T-helper 22 cell (primary cell): Measurements from ENCODE around the gene KRTAP5-5.
"Not testable (repeated sequence)": the region's sequence is repeated elsewhere in the genome, so short reads cannot be mapped to it uniquely, and the experiment has no call there.

Source experiments
- DNase-seq: peaks from one replicate; pipeline ENCODE4 v3.0.0-alpha.2; 2020; ENCODE audit warnings: low read depth

KRTAP5-5 gene

GRCh38 chr11:1629326-1630185, at the start of gene KRTAP5-5:
Gene KRTAP5-5 (plus strand): TSS chr11:1629775. CDS start chr11:1629841, 66 bp downstream.
- DNase-seq, result no peak

GRCh38 chr11:1581976-1582375, 47.6 kb upstream of the KRTAP5-5 start:
- no peak for DNase-seq

GRCh38 chr11:1582909-1583308, 46.7 kb upstream of the KRTAP5-5 start:
- not testable (repeated sequence) for DNase-seq

- DNase-seq, result not testable (repeated sequence)
Measured at GRCh38 chr11:1584661-1585370, 44.8 kb upstream of the KRTAP5-5 start, which contains the start of gene KRTAP5-1. Gene KRTAP5-1 (minus strand): TSS chr11:1585283. CDS start chr11:1585249, 34 bp downstream.

GRCh38 chr11:1586699-1587098, 42.9 kb upstream of the KRTAP5-5 start:
- DNase-seq, result no peak

- not testable (repeated sequence) for DNase-seq
Measured at GRCh38 chr11:1589191-1589963, 40.2 kb upstream of the KRTAP5-5 start.

- no peak for DNase-seq
Measured at GRCh38 chr11:1589996-1590395, 39.6 kb upstream of the KRTAP5-5 start.

GRCh38 chr11:1592628-1593027, 36.9 kb upstream of the KRTAP5-5 start:
- no peak for DNase-seq

- not testable (repeated sequence) for DNase-seq
Measured at GRCh38 chr11:1595994-1596575, 33.5 kb upstream of the KRTAP5-5 start.

GRCh38 chr11:1596576-1597121, 32.9 kb upstream of the KRTAP5-5 start:
- DNase-seq, result not testable (repeated sequence)

GRCh38 chr11:1597331-1597993, 32.1 kb upstream of the KRTAP5-5 start:
- DNase-seq, result no peak

GRCh38 chr11:1597994-1598380, 31.6 kb upstream of the KRTAP5-5 start, which contains the start of gene KRTAP5-2:
Gene KRTAP5-2 (minus strand): TSS chr11:1598294. CDS start chr11:1598250, 44 bp downstream.
- DNase-seq, result no peak

- DNase-seq, result not testable (repeated sequence)
Measured at GRCh38 chr11:1598406-1598805, 31.2 kb upstream of the KRTAP5-5 start.

- DNase-seq, result no peak
Measured at GRCh38 chr11:1598816-1599215, 30.8 kb upstream of the KRTAP5-5 start.

GRCh38 chr11:1600626-1601025, 28.9 kb upstream of the KRTAP5-5 start:
- no peak for DNase-seq

GRCh38 chr11:1601663-1602062, 27.9 kb upstream of the KRTAP5-5 start:
- DNase-seq, result not testable (repeated sequence)

- DNase-seq, result no peak
Measured at GRCh38 chr11:1603629-1604028, 25.9 kb upstream of the KRTAP5-5 start.

- no peak for DNase-seq
Measured at GRCh38 chr11:1604181-1604580, 25.4 kb upstream of the KRTAP5-5 start.

- no peak for DNase-seq
Measured at GRCh38 chr11:1604711-1605110, 24.9 kb upstream of the KRTAP5-5 start.

- DNase-seq, result not testable (repeated sequence)
Measured at GRCh38 chr11:1605923-1606322, 23.7 kb upstream of the KRTAP5-5 start.
